ACC112 (cell line): ENCODE measurements around the gene SIPA1L2.

Source experiments
- H2AFZ ChIP-seq: fragments of 200-600 bp; sonication (generic); one replicate; pipeline ENCODE4 v1.6.0; 2017; ENCODE audit warnings: antibody characterized with exemption, low read length; ENCODE audit not compliant: unreplicated experiment
- H3K27ac ChIP-seq: fragments of 200-600 bp; sonication (generic); 2 replicates; pipeline ENCODE4 v1.5.1; 2014; ENCODE audit warnings: low read depth, mild to moderate bottlenecking, antibody characterized with exemption, low read length, moderate library complexity
- H3K27me3 ChIP-seq: fragments of 200-600 bp; sonication (generic); 2 replicates; pipeline ENCODE4 v1.6.1; 2014; ENCODE audit warnings: mild to moderate bottlenecking, antibody characterized with exemption, low read length, moderate library complexity, mixed read lengths; ENCODE audit not compliant: insufficient read depth
- H3K36me3 ChIP-seq: fragments of 200-600 bp; sonication (generic); 2 replicates; pipeline ENCODE4 v1.6.1; 2016; ENCODE audit warnings: mild to moderate bottlenecking, antibody characterized with exemption, low read length, moderate library complexity, mixed read lengths; ENCODE audit not compliant: insufficient read depth
- H3K4me1 ChIP-seq: fragments of 200-600 bp; sonication (generic); one replicate; pipeline ENCODE4 v1.6.1; 2016; ENCODE audit warnings: low read length, mixed read lengths; ENCODE audit not compliant: insufficient read depth, unreplicated experiment, control insufficient read depth
- H3K4me3 ChIP-seq: fragments of 200-600 bp; sonication (generic); 2 replicates; pipeline ENCODE4 v1.5.1; 2014; ENCODE audit warnings: mild to moderate bottlenecking, low read depth, low read length
- H3K79me2 ChIP-seq: fragments of 200-600 bp; sonication (generic); one replicate; pipeline ENCODE4 v1.6.0; 2016; ENCODE audit warnings: low read length; ENCODE audit not compliant: control insufficient read depth, unreplicated experiment, insufficient read depth

The SIPA1L2 gene

DNA sequence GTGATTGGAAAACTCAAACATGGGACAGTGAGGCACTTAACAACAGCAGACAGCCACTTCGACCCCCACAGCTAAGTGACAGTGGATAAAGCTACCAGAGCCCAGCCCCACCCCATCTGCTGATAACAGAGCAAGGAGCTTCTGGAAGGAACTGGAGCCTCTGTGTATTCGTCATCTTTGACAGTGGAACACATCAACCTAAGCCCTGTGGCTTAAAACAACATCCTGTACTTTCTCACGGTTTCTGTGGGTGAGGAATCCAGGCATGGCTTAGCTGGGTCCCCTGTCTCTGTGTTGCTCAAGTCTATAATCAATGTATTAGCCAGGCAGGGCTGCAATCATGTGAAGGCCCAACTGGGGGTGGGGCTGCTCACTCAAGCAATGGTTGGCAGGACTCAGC lies 18.4 kb upstream of the SIPA1L2 start:
- Histone ChIP-seq H2AFZ (no peak overlapping the region), H3K27ac (no peak overlapping the region), H3K27me3 (no peaks in the 10 kb centered on the region), H3K36me3 (no peaks in the 10 kb centered on the region), H3K79me2 (no peaks in the 10 kb centered on the region), H3K4me1 (no peaks in the 10 kb centered on the region), H3K4me3 (no peak overlapping the region)

DNA sequence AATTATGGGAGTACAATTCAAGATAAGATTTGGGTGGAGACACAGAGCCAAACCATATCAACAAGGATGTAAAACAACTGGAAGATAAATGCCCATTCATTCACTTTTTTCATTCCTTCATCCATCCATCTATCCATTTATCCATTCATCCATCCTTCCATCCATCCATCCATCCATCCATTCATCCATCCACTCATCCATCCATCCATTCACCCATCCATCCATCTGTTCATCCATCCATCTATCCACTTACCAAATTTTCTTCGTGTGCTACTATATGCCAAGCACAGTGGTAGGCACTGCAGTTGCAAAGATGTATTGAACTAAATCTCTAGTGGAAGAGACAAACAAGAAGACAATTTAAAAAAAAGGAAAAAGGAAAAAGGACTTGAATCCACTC lies 14.3 kb upstream of the SIPA1L2 start:
- Histone ChIP-seq H3K27me3 (no peaks in the 10 kb centered on the region), H2AFZ (no peak overlapping the region), H3K36me3 (no peaks in the 10 kb centered on the region), H3K4me3 (no peak overlapping the region), H3K4me1 (no peaks in the 10 kb centered on the region), H3K79me2 (no peaks in the 10 kb centered on the region), H3K27ac (no peak overlapping the region)

GRCh38 chr1:232643251-232643650 lies 13.3 kb upstream of the SIPA1L2 start:
- H2AFZ ChIP-seq = no peak overlapping the region
- no peaks in the 10 kb centered on the region for H3K4me1 ChIP-seq
- H3K79me2 ChIP-seq = no peaks in the 10 kb centered on the region
- H3K27me3 ChIP-seq = no peaks in the 10 kb centered on the region
- H3K27ac ChIP-seq = no peak overlapping the region
- H3K36me3 ChIP-seq = no peaks in the 10 kb centered on the region
- H3K4me3 ChIP-seq = no peak overlapping the region

DNA sequence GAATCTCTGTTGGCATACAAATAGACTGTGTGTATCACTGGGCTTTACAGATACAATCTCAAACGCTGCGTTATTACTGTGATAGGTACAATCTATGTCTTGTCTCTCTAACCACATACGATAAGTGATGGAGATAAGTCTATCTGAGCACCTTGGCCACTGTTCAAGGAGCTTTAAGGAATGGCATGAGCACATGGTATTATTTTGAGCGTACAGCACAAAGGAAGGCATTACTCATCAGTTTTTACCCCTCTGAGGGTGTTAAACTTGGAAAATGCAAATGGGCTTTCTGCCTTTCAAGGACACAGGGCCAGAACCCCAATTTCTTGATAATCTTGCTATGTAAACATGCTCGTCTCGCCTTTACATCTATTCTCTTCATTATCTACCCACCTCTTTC lies 11.6 kb upstream of the SIPA1L2 start:
- H3K27me3 ChIP-seq = no peaks in the 10 kb centered on the region
- no peak overlapping the region for H2AFZ ChIP-seq
- H3K4me3 ChIP-seq = no peak overlapping the region
- H3K27ac ChIP-seq = no peak overlapping the region
- H3K36me3 ChIP-seq = no peaks in the 10 kb centered on the region
- H3K4me1 ChIP-seq = no peaks in the 10 kb centered on the region
- H3K79me2 ChIP-seq = no peaks in the 10 kb centered on the region

DNA sequence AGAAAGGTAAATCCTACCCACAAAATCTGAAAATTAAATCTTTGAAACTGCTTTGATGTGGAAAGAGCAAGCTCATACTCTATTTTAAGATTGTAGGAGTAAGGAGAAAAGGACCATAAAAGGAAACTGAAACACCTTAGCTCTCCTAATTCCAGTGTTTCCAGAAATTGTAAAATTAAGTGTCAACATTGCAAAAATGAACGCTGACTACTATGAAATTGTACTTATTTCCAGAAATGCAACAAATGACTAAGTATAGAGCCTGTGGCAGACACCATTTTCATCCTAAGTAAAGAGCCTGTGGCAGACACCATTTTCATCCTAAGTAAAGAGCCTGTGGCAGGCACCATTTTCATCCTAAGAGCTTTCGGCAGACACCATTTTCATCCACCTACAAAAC lies 6.9 kb upstream of the SIPA1L2 start:
- no peak overlapping the region for H2AFZ ChIP-seq
- no peaks in the 10 kb centered on the region for H3K4me1 ChIP-seq
- H3K4me3 ChIP-seq = no peak overlapping the region
- no peaks in the 10 kb centered on the region for H3K27me3 ChIP-seq
- H3K36me3 ChIP-seq = no peaks in the 10 kb centered on the region
- H3K27ac ChIP-seq = no peak overlapping the region
- no peaks in the 10 kb centered on the region for H3K79me2 ChIP-seq

DNA sequence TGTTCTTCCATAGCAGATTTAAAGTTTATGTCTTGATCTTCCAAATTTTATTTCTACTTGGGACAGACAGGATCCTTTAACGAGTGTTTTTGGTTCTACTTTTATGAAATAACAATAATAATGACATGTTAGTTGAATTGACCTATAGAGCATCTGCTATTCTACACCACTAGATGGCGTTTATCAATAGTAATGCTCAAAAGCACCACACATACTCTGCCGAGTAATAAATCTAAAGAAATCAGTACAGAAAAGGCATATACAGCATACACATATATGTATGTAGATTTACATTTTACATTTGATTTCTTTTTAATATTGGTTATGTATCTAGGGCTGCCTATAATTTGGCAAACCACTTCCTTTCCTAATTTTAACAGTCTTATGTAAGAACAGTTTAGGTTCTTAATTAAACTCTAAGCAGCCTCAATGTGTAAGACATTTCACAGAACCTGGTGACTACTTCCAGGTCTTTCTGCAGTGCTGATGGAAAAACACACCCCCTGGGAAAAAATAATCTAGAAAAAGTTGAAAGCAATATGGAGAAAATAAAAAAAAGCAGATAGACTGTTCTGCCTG lies 5.9 kb upstream of the SIPA1L2 start:
- Histone ChIP-seq H3K27ac (no peak overlapping the region), H3K27me3 (no peaks in the 10 kb centered on the region), H3K79me2 (no peaks in the 10 kb centered on the region), H3K4me1 (no peaks in the 10 kb centered on the region), H3K36me3 (no peaks in the 10 kb centered on the region), H2AFZ (peak overlapping the region; percentile 8), H3K4me3 (no peak overlapping the region)

DNA sequence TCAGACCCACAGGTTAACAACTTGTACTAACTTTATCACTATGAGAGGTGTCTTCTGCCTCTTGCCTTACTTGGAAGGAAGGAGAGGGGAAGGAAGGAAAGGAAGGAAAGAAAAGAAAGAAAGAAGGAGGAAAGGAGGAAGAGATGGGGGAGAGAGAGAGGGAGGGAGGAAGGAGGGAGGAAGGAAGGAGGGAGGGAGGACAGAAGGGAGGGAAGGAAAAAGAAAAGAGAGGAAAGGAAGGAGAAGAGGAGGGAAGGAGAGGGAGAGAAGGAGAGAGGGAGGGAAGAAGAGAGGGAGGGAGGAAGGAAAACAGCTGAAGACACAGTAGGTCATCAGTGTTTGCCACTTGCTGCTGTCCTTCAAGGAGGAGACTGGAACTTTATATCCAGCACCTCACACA lies 5.3 kb upstream of the SIPA1L2 start:
- H3K27me3 ChIP-seq = no peaks in the 10 kb centered on the region
- H3K4me1 ChIP-seq = no peaks in the 10 kb centered on the region
- no peak overlapping the region for H3K4me3 ChIP-seq
- H3K36me3 ChIP-seq = no peaks in the 10 kb centered on the region
- H2AFZ ChIP-seq = peak overlapping the region; percentile 8
- no peaks in the 10 kb centered on the region for H3K79me2 ChIP-seq
- no peak overlapping the region for H3K27ac ChIP-seq

DNA sequence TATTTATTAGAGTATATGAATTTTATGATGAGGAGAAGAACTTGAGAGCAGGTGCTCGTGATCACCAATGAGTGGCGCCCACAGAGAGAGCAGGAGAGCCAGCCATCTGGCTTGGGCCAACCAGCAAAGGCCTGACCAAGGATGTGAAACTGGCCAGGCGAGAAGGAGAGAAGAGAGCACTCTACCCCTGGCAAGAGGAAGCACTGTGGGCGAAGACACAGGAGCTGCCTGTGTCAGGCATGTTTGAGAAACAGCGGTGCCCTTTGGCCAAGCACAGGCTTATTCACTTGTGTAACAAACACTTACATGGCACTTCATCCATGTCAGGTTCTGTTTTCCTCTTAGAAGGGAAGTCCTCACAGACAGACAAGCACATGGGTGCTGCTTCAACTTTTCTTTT lies 4.2 kb upstream of the SIPA1L2 start:
- H3K4me1 ChIP-seq = no peaks in the 10 kb centered on the region
- H3K4me3 ChIP-seq = no peak overlapping the region
- H3K79me2 ChIP-seq = no peaks in the 10 kb centered on the region
- H3K27me3 ChIP-seq = no peaks in the 10 kb centered on the region; the same call in 1 of the 2 replicates
- H3K27ac ChIP-seq = no peak overlapping the region
- no peaks in the 10 kb centered on the region for H3K36me3 ChIP-seq
- H2AFZ ChIP-seq = no peak overlapping the region

- Histone ChIP-seq H3K27ac (no peak overlapping the region), H2AFZ (no peak overlapping the region), H3K79me2 (no peaks in the 10 kb centered on the region), H3K4me3 (peak overlapping the region; percentile 77), H3K36me3 (no peaks in the 10 kb centered on the region), H3K27me3 (no peaks in the 10 kb centered on the region; the same call in 1 of the 2 replicates), H3K4me1 (peaks cover 7% of the 10 kb centered on the region)
These were observed 912 bp upstream of the SIPA1L2 start for GRCh38 chr1:232630894-232631195.

- no peak overlapping the region for H3K27ac ChIP-seq
- H3K27me3 ChIP-seq = no peaks in the 10 kb centered on the region; the same call in 1 of the 2 replicates
- H3K79me2 ChIP-seq = peaks cover 3% of the 10 kb centered on the region
- H3K36me3 ChIP-seq = no peaks in the 10 kb centered on the region
- H3K4me3 ChIP-seq = peak overlapping the region; percentile 77
- H3K4me1 ChIP-seq = peaks cover 7% of the 10 kb centered on the region
- H2AFZ ChIP-seq = peak overlapping the region; percentile 68
These were observed 485 bp downstream of the SIPA1L2 start for GRCh38 chr1:232629250-232630046.
